Adrenal gland (tissue), 5 donors: ENCODE measurements around the gene NELFA.

Experiments used
- CTCF ChIP-seq, 6 experiments: fragments of 450-650 bp in 4 of 6; fragments of 200-600 bp in 2 of 6; sonication (generic) in 1 of 6; IDR thresholded peaks; 1 replicate in 5 of 6; 2 replicates in 1 of 6; pipeline versions ENCODE4 v1.5.1 to v1.8.0; 2016 to 2021; ENCODE audit warnings: antibody characterized with exemption in 6 of 6, mild to moderate bottlenecking in 2 of 6, moderate library complexity in 1 of 6
- POLR2A ChIP-seq, 2 donors: fragments of 450-650 bp; IDR thresholded peaks; one replicate each; pipeline ENCODE4 v1.6.1; 2017; ENCODE audit warnings: antibody characterized with exemption in 2 of 2, mild to moderate bottlenecking in 2 of 2, moderate library complexity in 1 of 2
- donor health status: DM: no; HTN: no; CAD: no.

- no peak for TF ChIP-seq CTCF (IDR thresholded peaks at IDR 0.05)
- TF ChIP-seq POLR2A (IDR thresholded peaks at IDR 0.05): no peak
These were observed 38.4 kb upstream of the NELFA start for GRCh38 chr4:2047031-2047660.
